AG04449 (cell line): Measurements from ENCODE around the gene C1QTNF12.

Experiments used
- CTCF ChIA-PET: fragments of 350-600 bp; formaldehyde crosslinking; extraction: SDS; loops from one replicate; lab custom pipeline; 2021; ENCODE audit warnings: antibody characterized with exemption; lab: Yijun Ruan, JAX
- POLR2A ChIA-PET: fragments of 400-600, 350-600 bp; formaldehyde crosslinking; extraction: SDS; loops from one replicate; lab custom pipeline; 2020; ENCODE audit warnings: antibody characterized with exemption, inconsistent platforms; lab: Yijun Ruan, JAX
- DNase-seq: peaks from one replicate; pipeline ENCODE4 v3.0.0-alpha.2; 2010; ENCODE audit warnings: low read depth, low spot score
- H3K4me3 ChIP-seq: 2 replicates; pipeline ENCODE4 v1.5.1; 2011; ENCODE audit warnings: low read depth, mild to moderate bottlenecking, control low read depth, low read length
- TF ChIP-seq, protein P1 (sequence below): IDR thresholded peaks from one replicate; pipeline ENCODE4 v1.5.1; 2011; ENCODE audit warnings: mild to moderate bottlenecking, moderate library complexity, low read length, control low read depth, inconsistent platforms; ENCODE audit not compliant: insufficient read depth; ENCODE audit errors: missing control alignments

Gene C1QTNF12

DNA sequence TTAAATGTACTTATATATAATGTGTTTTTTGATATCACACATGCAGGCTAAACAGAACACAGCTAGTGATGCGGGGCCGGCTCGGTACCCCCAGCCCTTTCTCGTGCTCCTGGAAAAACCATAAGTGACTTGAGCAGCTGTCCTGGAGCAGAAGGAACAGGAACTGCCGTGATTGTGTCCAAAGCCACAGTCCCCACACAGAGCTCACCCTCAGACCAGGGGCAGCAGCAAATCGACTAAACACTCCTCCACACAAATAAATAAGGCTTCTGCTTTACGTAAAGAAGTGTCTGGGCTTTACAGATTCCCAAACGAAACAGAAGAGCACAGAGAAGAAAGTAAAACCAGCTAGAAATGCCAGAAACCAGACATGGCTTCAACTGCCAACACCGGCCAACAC is 17.5 kb upstream of the C1QTNF12 start:
- CTCF ChIA-PET, result interaction anchor here (1.0 to 2.9 kb wide), 7 partner anchors 10 to 262 kb away, joined by 3 to 22 read pairs (median 4); partner anchors contain the start of gene UBE2J2
- H3K4me3 ChIP-seq, result no peak overlapping the region
- TF ChIP-seq, protein P1, sequence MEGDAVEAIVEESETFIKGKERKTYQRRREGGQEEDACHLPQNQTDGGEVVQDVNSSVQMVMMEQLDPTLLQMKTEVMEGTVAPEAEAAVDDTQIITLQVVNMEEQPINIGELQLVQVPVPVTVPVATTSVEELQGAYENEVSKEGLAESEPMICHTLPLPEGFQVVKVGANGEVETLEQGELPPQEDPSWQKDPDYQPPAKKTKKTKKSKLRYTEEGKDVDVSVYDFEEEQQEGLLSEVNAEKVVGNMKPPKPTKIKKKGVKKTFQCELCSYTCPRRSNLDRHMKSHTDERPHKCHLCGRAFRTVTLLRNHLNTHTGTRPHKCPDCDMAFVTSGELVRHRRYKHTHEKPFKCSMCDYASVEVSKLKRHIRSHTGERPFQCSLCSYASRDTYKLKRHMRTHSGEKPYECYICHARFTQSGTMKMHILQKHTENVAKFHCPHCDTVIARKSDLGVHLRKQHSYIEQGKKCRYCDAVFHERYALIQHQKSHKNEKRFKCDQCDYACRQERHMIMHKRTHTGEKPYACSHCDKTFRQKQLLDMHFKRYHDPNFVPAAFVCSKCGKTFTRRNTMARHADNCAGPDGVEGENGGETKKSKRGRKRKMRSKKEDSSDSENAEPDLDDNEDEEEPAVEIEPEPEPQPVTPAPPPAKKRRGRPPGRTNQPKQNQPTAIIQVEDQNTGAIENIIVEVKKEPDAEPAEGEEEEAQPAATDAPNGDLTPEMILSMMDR, result no peak
- no peak for DNase-seq
- POLR2A ChIA-PET, result interaction anchor here (1.8 kb wide), 1 partner anchor 9 kb away, joined by 10 read pairs; the partner anchor contains the start of gene UBE2J2

- no peak overlapping the region for H3K4me3 ChIP-seq
- CTCF ChIA-PET, result interaction anchor here (2.9 kb wide), 1 partner anchor 141 kb away, joined by 22 read pairs; no protein-coding TSS in a partner anchor
- POLR2A ChIA-PET, result interaction anchor here (0.6 kb wide), 1 partner anchor 161 kb away, joined by 4 read pairs; no protein-coding TSS in a partner anchor
- TF ChIP-seq, protein P1, result no peak
- DNase-seq, result no peak
Observed at GRCh38 chr1:1262758-1263157, 16.2 kb upstream of the C1QTNF12 start.

DNA sequence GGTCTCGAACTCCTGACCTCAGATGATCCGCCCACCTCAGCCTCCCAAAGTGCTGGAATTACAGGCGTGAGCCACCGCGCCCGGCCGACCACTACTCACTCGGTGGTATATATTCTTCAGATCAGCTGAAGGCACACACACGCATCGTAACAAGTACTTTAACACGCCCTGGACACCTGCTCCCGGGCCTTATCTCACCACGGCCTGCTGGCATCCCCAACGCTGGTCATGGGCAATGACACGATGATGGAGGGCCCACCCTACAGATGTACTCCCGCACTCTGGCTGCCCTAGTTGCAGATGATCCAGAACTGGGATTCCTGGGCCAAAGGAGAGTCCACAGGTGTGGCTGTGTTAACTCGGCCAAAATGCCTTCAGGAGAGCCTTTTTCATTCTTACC is 15.5 kb upstream of the C1QTNF12 start:
- POLR2A ChIA-PET, result no interaction called here
- TF ChIP-seq, protein P1, result no peak
- H3K4me3 ChIP-seq, result no peak overlapping the region
- CTCF ChIA-PET, result interaction anchor here (1.9 to 2.9 kb wide), 2 partner anchors 140 kb away, joined by 8 to 22 read pairs; no protein-coding TSS in a partner anchor
- DNase-seq, result no peak

DNA sequence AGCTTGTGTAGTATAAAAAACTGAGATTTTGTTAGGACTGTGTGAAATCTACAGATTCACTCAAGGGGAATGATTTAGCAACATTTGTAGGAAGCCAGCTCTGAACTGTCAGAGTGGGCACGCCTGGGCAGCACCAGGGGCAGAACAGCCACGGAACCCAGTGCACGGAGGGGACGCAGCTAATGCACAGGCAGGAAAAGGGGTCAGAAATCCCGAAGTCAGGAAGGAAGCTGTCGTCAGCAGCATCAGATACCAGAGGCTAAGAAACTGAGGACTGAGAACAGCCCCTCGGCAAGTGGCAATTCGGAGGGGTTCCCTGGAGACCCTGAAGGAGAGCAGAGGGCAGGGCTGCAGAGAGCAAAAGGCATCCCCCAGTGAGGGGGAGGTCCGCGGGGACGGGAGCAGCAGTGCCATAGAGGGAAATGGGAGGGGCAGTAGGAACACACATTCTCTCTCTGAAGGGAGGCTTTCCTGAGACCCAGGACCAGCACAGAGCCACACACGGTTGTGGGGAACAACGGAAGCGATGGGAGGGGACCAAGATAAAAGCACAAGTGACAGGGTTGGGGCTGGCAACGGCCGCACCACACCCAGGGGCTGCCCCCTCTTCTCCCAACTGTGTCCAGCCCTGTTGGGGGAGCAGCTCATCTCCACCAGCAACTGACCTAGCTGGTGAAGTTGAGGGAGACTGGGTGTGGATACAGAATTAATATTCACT is 14.5 kb upstream of the C1QTNF12 start:
- TF ChIP-seq, protein P1, result no peak
- no peak overlapping the region for H3K4me3 ChIP-seq
- ChIA-PET CTCF (interaction anchor here (1.1 to 1.9 kb wide), 2 partner anchors 11 to 139 kb away, joined by 3 to 8 read pairs; no protein-coding TSS in a partner anchor), POLR2A (no interaction called here)
- no peak for DNase-seq

DNA sequence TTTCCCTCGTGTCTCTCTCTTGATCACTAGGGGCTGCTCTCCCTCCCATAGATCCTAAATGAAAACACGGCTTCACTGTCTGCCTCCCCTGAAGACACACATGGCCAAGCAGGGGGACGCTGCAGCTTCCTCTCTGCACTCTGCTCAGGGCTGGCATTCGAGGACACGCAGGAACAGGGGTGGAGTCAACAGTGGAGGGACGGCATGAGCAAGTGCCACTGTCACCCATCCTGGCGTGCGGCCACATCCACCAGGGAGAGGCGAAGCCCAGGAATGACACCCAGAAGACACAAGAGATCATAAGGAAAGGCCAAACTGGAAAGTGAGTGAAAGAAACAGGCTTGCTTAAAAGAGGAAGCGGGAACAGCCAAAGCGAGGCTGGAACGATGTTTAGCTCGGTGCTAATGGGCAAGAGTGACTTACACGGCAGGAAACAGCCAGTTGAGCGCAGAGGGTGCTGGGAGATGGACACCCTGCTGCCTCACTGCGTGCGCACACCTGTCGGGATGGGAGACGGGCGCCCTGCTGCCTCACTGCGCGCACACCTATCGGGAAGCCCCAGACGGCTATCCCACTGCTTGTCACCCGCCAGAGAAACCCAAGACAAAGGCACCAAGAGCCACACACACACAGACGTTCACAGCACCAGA is 13.6 kb upstream of the C1QTNF12 start:
- ChIA-PET CTCF (interaction anchor here (1.0 to 1.9 kb wide), 3 partner anchors 9 to 138 kb away, joined by 3 to 8 read pairs (median 3); no protein-coding TSS in a partner anchor), POLR2A (interaction anchor here (0.7 kb wide), 1 partner anchor 194 kb away, joined by 3 read pairs; no protein-coding TSS in a partner anchor)
- no peak overlapping the region for H3K4me3 ChIP-seq
- no peak for DNase-seq
- TF ChIP-seq, protein P1, result no peak

DNA sequence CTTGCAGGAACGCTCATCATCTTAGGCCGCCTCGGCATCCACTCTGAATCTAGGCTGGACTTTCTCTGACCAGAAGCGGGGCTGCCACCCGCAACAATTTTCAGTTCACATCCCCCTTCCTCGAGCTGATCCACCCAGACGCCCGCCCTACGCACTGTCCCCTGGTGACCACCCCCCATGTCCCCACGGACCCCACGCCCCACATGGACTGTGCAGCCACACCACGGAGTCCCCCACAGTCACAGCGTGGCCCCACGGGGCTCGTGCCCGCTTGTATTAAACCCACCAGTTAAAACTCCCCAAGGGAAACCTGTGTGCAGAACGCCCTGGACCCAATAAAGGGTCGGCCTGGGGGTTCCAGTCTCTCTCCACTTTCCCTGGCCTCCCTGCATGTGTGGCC is 13.0 kb upstream of the C1QTNF12 start:
- POLR2A ChIA-PET, result interaction anchor here (0.7 kb wide), 1 partner anchor 194 kb away, joined by 3 read pairs; no protein-coding TSS in a partner anchor
- TF ChIP-seq, protein P1, result no peak
- CTCF ChIA-PET, result interaction anchor here (1.0 kb wide), 1 partner anchor 9 kb away, joined by 3 read pairs; no protein-coding TSS in a partner anchor

More for the DNA sequence above, 13.0 kb upstream of the C1QTNF12 start:
- DNase-seq, result no peak
- H3K4me3 ChIP-seq, result no peak overlapping the region
